ENCODE data around the gene TBC1D12. TPM values are rescaled to one million over a fixed set of nuclear protein-coding genes. Genes with fewer than 3 reads are reported as not detected.

Gene TBC1D12
- total and polyA plus RNA-seq, 2 donors, result 3.7 to 8.9 TPM

DNA sequence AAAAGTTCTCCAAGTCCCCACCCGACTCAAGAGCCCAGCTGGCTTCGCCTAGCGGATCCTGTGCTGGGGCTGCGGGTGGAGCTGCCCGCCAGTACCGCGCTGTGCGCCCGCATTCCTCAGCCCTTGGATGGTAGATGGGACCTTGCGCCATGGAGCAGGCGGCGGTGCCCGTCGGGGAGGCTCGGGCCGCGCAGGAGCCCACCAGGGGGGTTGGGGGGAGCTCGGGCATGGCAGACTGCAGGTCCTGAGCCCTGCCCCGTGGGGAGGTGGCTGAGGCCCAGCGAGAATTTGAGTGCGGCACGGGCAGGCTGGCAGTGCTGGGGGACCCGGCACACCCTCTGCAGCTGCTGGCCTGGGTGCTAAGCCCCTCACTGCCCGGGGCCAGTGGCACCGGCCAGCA, 57.0 kb downstream of the TBC1D12 start:
- 97% methylated on average over 25 of the region's 25 CpGs for WGBS
- H3K9me3 ChIP-seq (ENCODE audit: control insufficient read depth in 2 of 2, insufficient read depth in 1 of 2, low read length in 1 of 2), result peaks cover 0 to 9% of the 10 kb centered on the region in 2 donors
- H3K27me3 ChIP-seq (ENCODE audit: control insufficient read depth in 2 of 2, insufficient read depth in 1 of 2, low read length in 1 of 2), result no peaks in the 10 kb centered on the region
- no peak overlapping the region for H3K27ac ChIP-seq (ENCODE audit: low read depth in 1 of 2, low read length in 1 of 2)
- H3K4me1 ChIP-seq (ENCODE audit: control insufficient read depth in 2 of 2, insufficient read depth in 2 of 2, low read length in 2 of 2), result no peaks in the 10 kb centered on the region
- no peak overlapping the region for H3K4me3 ChIP-seq (ENCODE audit: low read length in 2 of 2)
- no peaks in the 10 kb centered on the region for H3K36me3 ChIP-seq (ENCODE audit: control insufficient read depth in 2 of 2, insufficient read depth in 2 of 2, low read length in 1 of 2)
- DNase-seq (ENCODE audit: low read depth in 6 of 9, low spot score in 9 of 9), result no peak

GRCh38 chr10:94461503-94461902, 59.2 kb downstream of the TBC1D12 start:
- Histone ChIP-seq H3K27me3 (ENCODE audit: control insufficient read depth in 2 of 2, insufficient read depth in 1 of 2, low read length in 1 of 2) (no peaks in the 10 kb centered on the region), H3K36me3 (ENCODE audit: control insufficient read depth in 2 of 2, insufficient read depth in 2 of 2, low read length in 1 of 2) (no peaks in the 10 kb centered on the region), H3K9me3 (ENCODE audit: control insufficient read depth in 2 of 2, insufficient read depth in 1 of 2, low read length in 1 of 2) (peaks cover 0 to 9% of the 10 kb centered on the region in 2 donors), H3K4me1 (ENCODE audit: control insufficient read depth in 2 of 2, insufficient read depth in 2 of 2, low read length in 2 of 2) (no peaks in the 10 kb centered on the region), H3K27ac (ENCODE audit: low read depth in 1 of 2, low read length in 1 of 2) (no peak overlapping the region), H3K4me3 (ENCODE audit: low read length in 2 of 2) (no peak overlapping the region)
- DNase-seq (ENCODE audit: low read depth in 6 of 9, low spot score in 9 of 9), result no peak
- WGBS, result 84% methylated on average over 1 of the region's 1 CpG

DNA sequence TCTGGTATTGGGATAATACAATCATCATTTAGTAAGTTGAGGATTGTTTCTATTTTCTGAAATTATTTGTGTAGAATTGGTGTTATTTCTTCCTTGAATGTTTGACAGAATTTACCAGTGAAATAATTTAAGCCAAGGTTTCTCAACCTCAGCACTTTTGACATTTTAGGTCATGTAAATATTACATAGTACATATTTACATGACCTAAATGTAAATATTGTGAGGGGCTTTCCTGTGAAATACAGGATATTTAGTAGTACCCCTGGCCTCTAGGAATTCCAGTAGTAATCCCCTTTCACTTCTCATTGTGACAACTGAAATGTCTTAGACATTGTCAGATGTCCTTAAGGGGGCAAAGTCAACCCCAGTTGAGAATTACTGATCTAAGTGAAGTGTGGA, 59.8 kb downstream of the TBC1D12 start:
- H3K27ac ChIP-seq (ENCODE audit: low read depth in 1 of 2, low read length in 1 of 2), result no peak overlapping the region
- H3K4me1 ChIP-seq (ENCODE audit: control insufficient read depth in 2 of 2, insufficient read depth in 2 of 2, low read length in 2 of 2), result no peaks in the 10 kb centered on the region
- no peak for DNase-seq (ENCODE audit: low read depth in 6 of 9, low spot score in 9 of 9)
- H3K9me3 ChIP-seq (ENCODE audit: control insufficient read depth in 2 of 2, insufficient read depth in 1 of 2, low read length in 1 of 2), result peaks cover 0 to 9% of the 10 kb centered on the region in 2 donors
- no peak overlapping the region for H3K4me3 ChIP-seq (ENCODE audit: low read length in 2 of 2)
- no peaks in the 10 kb centered on the region for H3K27me3 ChIP-seq (ENCODE audit: control insufficient read depth in 2 of 2, insufficient read depth in 1 of 2, low read length in 1 of 2)
- no peaks in the 10 kb centered on the region for H3K36me3 ChIP-seq (ENCODE audit: control insufficient read depth in 2 of 2, insufficient read depth in 2 of 2, low read length in 1 of 2)

DNA sequence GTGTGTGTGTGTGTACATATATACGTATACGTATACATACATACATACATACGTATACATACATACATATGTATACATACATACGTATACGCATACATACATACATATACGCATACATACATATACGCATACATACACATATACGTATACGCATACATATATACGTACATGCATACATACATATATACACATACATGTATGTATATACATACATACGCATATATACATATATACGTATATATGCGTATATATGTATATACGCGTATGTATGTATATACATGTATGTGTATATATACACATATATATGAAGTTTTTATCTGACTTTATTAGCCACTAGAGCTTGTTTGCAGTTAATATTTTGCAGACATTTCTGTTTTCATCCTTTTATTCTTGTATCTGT, 63.3 kb downstream of the TBC1D12 start:
- WGBS, result 98% methylated on average over 15 of the region's 15 CpGs
- no peak for DNase-seq (ENCODE audit: low read depth in 6 of 9, low spot score in 9 of 9)
- no peaks in the 10 kb centered on the region for H3K36me3 ChIP-seq (ENCODE audit: control insufficient read depth in 2 of 2, insufficient read depth in 2 of 2, low read length in 1 of 2)
- no peak overlapping the region for H3K27ac ChIP-seq (ENCODE audit: low read depth in 1 of 2, low read length in 1 of 2)
- no peaks in the 10 kb centered on the region for H3K27me3 ChIP-seq (ENCODE audit: control insufficient read depth in 2 of 2, insufficient read depth in 1 of 2, low read length in 1 of 2)
- no peaks in the 10 kb centered on the region for H3K4me1 ChIP-seq (ENCODE audit: control insufficient read depth in 2 of 2, insufficient read depth in 2 of 2, low read length in 2 of 2)
- H3K9me3 ChIP-seq (ENCODE audit: control insufficient read depth in 2 of 2, insufficient read depth in 1 of 2, low read length in 1 of 2), result no peaks in the 10 kb centered on the region
- no peak overlapping the region for H3K4me3 ChIP-seq (ENCODE audit: low read length in 2 of 2)

DNA sequence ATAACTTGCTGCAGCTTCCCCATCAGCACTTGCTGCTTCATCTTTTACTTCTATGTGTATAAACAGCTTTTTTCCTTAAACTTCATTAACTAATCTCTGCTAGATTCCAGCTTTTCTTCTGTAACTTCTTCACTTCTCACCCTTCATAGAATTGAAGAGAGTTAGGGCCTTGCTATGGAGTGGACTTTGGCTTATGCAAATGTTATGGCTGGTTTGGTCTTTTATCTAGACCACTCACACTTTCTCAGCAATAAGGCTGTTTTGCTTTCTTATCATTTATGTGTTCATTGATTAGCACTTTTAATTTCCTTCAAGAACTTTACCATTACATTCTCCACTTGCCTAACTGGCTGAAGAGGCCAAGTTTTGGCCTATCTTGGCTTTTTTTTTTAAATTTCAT, 79.1 kb downstream of the TBC1D12 start:
- Histone ChIP-seq H3K4me3 (ENCODE audit: low read length in 2 of 2) (no peak overlapping the region), H3K4me1 (ENCODE audit: control insufficient read depth in 2 of 2, insufficient read depth in 2 of 2, low read length in 2 of 2) (no peaks in the 10 kb centered on the region), H3K27me3 (ENCODE audit: control insufficient read depth in 2 of 2, insufficient read depth in 1 of 2, low read length in 1 of 2) (no peaks in the 10 kb centered on the region), H3K27ac (ENCODE audit: low read depth in 1 of 2, low read length in 1 of 2) (no peak overlapping the region), H3K9me3 (ENCODE audit: control insufficient read depth in 2 of 2, insufficient read depth in 1 of 2, low read length in 1 of 2) (no peaks in the 10 kb centered on the region), H3K36me3 (ENCODE audit: control insufficient read depth in 2 of 2, insufficient read depth in 2 of 2, low read length in 1 of 2) (no peaks in the 10 kb centered on the region)
- DNase-seq (ENCODE audit: low read depth in 6 of 9, low spot score in 9 of 9), result no peak

GRCh38 chr10:94483970-94484369, 81.6 kb downstream of the TBC1D12 start:
- Histone ChIP-seq H3K4me3 (ENCODE audit: low read length in 2 of 2) (no peak overlapping the region), H3K4me1 (ENCODE audit: control insufficient read depth in 2 of 2, insufficient read depth in 2 of 2, low read length in 2 of 2) (no peaks in the 10 kb centered on the region), H3K27me3 (ENCODE audit: control insufficient read depth in 2 of 2, insufficient read depth in 1 of 2, low read length in 1 of 2) (no peaks in the 10 kb centered on the region), H3K27ac (ENCODE audit: low read depth in 1 of 2, low read length in 1 of 2) (no peak overlapping the region), H3K9me3 (ENCODE audit: control insufficient read depth in 2 of 2, insufficient read depth in 1 of 2, low read length in 1 of 2) (no peaks in the 10 kb centered on the region), H3K36me3 (ENCODE audit: control insufficient read depth in 2 of 2, insufficient read depth in 2 of 2, low read length in 1 of 2) (no peaks in the 10 kb centered on the region)
- WGBS, result 84% methylated on average over 4 of the region's 4 CpGs
- no peak for DNase-seq (ENCODE audit: low read depth in 6 of 9, low spot score in 9 of 9)

DNA sequence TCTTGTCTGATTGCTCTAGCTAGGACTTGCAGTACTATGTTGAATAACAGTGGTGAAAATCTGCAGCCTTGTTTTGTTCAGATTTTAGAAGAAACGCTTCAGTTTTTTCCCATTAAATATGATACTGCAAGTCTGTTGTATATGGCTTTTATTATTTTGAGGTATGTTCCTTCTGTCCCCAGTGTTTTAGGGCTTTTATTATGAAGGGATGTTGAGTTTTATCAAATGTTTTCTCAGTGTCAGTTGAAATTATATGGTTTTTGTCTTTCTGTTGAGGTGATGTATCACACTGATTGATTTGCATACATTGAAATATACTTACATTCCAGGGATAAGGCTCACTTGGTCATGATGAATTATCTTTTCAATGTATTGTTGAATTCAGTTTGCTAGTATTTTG, 82.8 kb downstream of the TBC1D12 start:
- no peaks in the 10 kb centered on the region for H3K9me3 ChIP-seq (ENCODE audit: control insufficient read depth in 2 of 2, insufficient read depth in 1 of 2, low read length in 1 of 2)
- no peak for DNase-seq (ENCODE audit: low read depth in 6 of 9, low spot score in 9 of 9)
- no peaks in the 10 kb centered on the region for H3K4me1 ChIP-seq (ENCODE audit: control insufficient read depth in 2 of 2, insufficient read depth in 2 of 2, low read length in 2 of 2)
- H3K27ac ChIP-seq (ENCODE audit: low read depth in 1 of 2, low read length in 1 of 2), result no peak overlapping the region
- 97% methylated on average over 1 of the region's 1 CpG for WGBS
- no peaks in the 10 kb centered on the region for H3K36me3 ChIP-seq (ENCODE audit: control insufficient read depth in 2 of 2, insufficient read depth in 2 of 2, low read length in 1 of 2)
- no peak overlapping the region for H3K4me3 ChIP-seq (ENCODE audit: low read length in 2 of 2)
- H3K27me3 ChIP-seq (ENCODE audit: control insufficient read depth in 2 of 2, insufficient read depth in 1 of 2, low read length in 1 of 2), result no peaks in the 10 kb centered on the region

- Histone ChIP-seq H3K27ac (ENCODE audit: low read depth in 1 of 2, low read length in 1 of 2) (no peak overlapping the region), H3K36me3 (ENCODE audit: control insufficient read depth in 2 of 2, insufficient read depth in 2 of 2, low read length in 1 of 2) (no peaks in the 10 kb centered on the region), H3K4me3 (ENCODE audit: low read length in 2 of 2) (no peak overlapping the region), H3K9me3 (ENCODE audit: control insufficient read depth in 2 of 2, insufficient read depth in 1 of 2, low read length in 1 of 2) (no peaks in the 10 kb centered on the region), H3K27me3 (ENCODE audit: control insufficient read depth in 2 of 2, insufficient read depth in 1 of 2, low read length in 1 of 2) (no peaks in the 10 kb centered on the region), H3K4me1 (ENCODE audit: control insufficient read depth in 2 of 2, insufficient read depth in 2 of 2, low read length in 2 of 2) (no peaks in the 10 kb centered on the region)
- no peak for DNase-seq (ENCODE audit: low read depth in 6 of 9, low spot score in 9 of 9)
- 87% methylated on average over 3 of the region's 3 CpGs for WGBS
These were observed 85.2 kb downstream of the TBC1D12 start for GRCh38 chr10:94487575-94487974.

GRCh38 chr10:94489107-94489506, 86.8 kb downstream of the TBC1D12 start:
- Histone ChIP-seq H3K4me1 (ENCODE audit: control insufficient read depth in 2 of 2, insufficient read depth in 2 of 2, low read length in 2 of 2) (no peaks in the 10 kb centered on the region), H3K36me3 (ENCODE audit: control insufficient read depth in 2 of 2, insufficient read depth in 2 of 2, low read length in 1 of 2) (no peaks in the 10 kb centered on the region), H3K27ac (ENCODE audit: low read depth in 1 of 2, low read length in 1 of 2) (no peak overlapping the region), H3K27me3 (ENCODE audit: control insufficient read depth in 2 of 2, insufficient read depth in 1 of 2, low read length in 1 of 2) (no peaks in the 10 kb centered on the region), H3K9me3 (ENCODE audit: control insufficient read depth in 2 of 2, insufficient read depth in 1 of 2, low read length in 1 of 2) (no peaks in the 10 kb centered on the region), H3K4me3 (ENCODE audit: low read length in 2 of 2) (no peak overlapping the region)
- WGBS, result 96% methylated on average over 4 of the region's 4 CpGs
- DNase-seq (ENCODE audit: low read depth in 6 of 9, low spot score in 9 of 9), result no peak
